GM19455 (cell line): ENCODE measurements around the gene AGO4.
A peak's percentile ranks its signal among the peaks of the same experiment; 100 is the strongest.
"Not testable (repeated sequence)": the region's sequence is repeated elsewhere in the genome, so short reads cannot be mapped to it uniquely, and the experiment has no call there.

Source experiments
- ATAC-seq: cut with Tn5 transposase; IDR thresholded peaks from one replicate; pipeline ENCODE4 v1.9.1; 2021; ENCODE audit not compliant: unreplicated experiment

The AGO4 gene

DNA sequence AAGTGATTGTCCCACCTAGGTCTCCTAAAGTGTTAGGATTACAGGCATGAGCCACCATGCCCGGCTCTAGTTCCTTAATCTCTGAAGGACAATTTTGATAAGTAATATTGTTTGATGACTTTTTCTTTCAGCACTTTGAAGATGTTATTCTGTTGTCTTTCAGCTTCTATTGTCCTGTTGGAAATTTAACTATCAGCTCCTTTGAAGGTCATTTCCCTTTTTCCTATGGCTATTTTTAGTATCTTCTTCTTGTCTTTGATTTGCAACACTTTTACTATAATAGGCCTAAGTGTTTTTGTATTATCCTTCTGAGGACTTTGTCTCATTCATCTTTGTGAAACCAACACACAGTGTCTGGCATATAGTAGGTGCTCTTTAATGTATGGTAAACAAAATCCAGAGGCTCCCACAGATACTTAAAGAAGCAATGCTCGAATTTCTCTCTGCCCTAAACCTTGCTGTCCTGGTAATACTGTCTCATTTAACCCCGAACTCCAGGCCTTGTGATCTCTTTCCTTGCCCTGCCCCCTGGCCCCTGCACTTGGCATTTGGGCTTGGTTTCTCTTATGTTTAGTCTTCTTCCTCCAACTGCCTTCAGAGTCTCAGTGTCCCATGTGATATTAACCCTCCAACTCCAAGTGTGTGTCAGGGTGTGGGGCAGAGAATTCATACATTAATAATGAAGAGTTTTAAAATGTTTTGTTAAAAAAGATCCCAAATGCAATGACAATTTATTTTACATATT is 56.2 kb downstream of the AGO4 start:
- no peak for ATAC-seq

DNA sequence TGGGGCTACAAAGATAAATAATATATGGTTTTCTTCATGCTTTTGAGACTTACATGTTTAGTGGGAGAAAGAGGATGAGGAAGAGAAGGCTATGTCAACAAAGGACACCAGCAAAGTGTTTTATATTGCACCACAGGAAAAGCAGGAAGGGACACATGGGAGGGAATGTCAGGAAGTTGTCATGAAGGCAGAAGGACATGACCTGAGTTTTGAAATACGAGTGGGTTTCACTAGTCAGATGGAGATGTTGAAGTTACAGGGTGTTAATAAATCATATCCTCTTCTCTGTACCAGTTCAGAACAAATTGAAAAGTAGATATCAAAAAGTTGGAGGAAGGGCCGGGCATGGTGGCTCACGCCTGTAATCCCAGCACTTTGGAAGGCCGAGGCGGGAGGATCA is 57.0 kb downstream of the AGO4 start:
- no peak for ATAC-seq

DNA sequence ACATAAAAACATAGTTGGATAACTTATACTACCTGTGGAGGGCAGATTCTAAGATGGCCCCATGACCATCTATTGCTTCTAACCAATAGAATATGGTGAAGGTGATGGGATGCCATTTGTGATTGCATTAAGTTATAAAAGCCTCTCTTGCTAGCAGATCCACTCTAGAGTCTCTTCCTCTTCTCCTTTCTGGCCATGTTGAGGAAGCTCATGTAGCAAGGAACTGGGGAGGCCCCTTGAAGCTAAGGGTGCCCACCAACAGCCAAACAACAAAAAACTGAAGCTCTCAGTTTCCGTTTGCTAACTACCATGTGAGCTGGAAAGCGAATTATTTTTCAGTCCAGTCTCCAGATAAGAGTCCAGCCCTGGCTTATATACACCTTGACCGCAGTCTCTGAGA is 59.2 kb downstream of the AGO4 start:
- no peak for ATAC-seq

DNA sequence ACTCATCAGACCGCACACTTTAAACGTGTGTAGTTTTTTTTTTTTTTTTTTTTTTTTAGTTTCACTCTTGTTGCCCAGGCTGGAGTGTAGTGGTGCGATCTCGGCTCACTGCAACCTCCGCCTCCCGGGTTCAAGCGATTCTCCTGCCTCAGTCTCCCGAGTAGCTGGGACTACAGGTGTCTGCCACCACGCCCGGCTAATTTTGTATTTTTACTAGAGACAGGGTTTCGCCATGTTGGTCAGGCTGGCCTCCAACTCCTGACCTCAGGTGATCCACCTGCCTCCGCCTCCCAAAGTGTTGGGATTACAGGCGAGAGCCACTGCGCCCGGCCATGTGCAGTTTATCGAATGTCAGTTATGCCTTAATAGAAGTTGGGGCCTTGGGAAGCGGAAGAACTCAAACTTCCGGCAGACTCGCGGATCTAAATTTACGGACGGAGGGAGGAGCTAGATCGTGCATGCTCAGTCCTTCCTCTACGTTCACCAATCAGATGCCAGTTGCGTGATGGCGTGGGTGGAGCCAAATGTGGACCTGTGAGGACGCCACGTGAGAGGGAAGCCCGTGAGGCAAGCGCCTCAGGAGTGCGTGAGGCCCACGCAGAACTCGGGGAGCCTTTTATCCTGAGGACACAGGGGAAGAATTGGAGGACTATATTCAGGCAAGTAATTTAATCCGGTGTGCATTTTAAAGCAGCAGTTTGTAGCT is 61.6 kb downstream of the AGO4 start:
- ATAC-seq: not testable (repeated sequence)

DNA sequence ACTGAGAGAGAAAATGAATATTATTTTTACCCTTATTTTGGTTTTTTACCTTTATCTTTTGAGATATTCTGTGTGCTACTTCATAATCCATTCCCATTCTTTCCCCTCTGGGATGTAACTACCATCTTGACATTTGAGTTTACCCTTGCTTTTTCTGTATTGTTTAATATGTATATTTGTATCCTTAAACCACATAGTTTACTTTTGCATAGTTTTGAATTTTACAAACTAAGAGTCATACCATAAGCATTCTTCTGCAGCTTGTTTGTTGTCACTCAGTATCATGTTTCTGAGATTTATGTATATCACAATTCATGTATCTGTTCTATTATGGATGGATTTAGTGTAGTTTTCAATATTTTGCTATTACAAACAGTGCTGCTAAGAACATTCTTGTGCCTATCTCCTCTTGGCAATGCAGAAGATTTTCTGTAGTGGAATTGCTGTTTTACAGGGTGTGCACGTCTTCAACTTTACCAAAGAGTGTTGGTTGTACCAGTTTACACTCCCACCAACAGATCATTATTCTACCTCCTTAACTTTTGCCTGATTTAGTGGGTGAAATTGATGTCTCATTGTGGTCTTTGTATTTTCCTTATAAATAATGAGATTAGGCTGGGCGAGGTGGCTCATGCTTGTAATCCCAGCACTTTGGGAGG is 63.0 kb downstream of the AGO4 start:
- ATAC-seq: no peak

DNA sequence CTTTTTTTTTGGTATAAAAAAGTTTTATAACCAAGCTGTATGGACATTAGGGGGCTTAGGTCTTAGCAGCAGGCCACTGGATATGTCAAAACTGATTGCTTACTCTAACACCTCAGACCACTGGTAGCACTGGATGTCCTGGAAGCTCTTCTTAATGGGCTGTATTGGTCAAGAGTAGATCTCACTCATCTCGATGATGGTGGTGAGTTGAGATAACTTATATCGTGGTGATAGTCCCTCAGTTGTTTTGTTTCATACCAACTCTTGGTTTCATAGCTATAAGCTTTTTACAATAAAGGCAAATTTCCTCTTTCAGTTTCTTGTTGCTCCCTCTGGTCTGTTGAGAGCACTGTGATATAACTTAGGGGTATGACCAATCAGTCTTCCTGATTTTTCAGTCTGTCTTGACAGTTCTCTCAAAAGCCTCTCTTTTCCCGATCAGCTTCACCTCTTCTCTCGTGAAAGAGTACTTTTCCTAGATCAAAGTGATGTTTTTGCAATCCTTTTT is 65.5 kb downstream of the AGO4 start:
- ATAC-seq: no peak

DNA sequence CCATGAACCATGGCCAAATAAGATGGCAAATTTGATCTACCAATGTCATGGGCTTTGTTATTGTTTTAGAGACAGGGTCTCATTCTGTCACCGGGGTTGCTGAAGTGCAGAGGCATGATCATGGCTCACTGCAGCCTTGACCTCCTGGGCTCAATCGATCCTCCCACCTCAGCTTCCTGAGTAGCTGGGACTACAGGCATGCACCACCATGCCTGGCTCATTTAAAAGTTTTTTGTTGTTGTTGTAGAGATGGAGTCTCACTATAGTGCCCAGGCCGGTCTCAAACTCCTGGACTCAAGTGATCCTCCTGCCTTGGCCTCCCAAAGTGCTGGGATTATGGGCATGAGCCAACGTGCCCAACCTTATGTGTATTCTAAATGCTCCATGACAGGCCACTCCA is 66.3 kb downstream of the AGO4 start:
- not testable (repeated sequence) for ATAC-seq

DNA sequence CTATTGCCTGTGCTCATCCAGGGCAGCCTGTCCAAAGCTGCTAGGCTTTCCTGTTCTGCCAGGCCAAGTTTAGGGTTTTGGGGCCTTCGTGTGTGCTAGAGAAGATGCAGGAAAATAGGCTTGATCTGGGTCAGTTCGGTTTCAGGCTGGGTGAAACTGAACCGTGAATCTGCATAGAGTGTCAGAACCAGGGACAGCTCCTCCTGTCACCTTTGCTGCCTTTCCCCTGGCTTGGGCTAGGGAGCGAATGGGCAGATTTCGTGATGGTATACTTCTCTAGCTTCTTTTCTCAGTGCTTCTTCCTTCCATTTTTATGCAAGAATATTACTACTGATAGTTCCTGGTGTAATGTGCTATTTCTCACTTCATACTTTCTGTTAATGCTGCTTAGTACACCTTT is 69.2 kb downstream of the AGO4 start:
- no peak for ATAC-seq

DNA sequence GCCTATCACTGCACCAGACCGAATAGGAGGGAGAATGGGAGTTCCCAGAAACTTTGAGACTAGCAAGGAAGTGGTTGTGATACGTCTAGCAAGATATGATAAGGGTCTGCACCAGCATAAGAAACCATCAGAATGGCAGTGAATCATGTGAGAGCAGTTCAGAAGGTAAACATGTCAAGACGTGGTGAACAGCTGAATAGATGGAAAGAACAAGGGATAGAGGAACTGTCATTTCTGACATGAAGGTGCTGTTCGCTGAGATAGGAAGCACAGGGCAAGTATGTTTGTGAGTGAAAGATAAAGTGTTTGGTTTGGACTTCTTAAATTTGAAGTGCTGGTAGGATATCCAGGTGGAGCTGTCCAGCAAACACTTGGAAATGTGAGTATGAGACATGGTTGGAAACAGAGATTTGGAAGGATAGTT is 74.0 kb downstream of the AGO4 start:
- no peak for ATAC-seq

DNA sequence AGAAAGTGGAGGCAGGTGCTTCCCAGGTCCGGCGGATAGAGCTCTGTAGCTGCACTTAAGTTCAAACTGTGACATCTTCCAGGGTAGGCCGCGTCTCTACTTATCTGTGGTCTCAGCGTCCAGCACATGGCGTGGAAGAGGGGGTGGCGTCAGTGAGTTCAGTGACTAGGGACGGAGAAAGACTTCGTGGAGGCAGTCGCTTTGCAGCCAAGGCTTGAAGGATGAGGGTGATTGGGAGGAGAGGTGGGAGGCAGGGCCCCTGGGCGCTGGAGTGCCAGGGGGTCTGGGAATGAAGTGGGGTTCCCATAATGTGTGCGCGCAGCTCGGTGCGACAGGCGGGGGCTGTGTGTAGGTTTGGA is 74.7 kb downstream of the AGO4 start:
- no peak for ATAC-seq

DNA sequence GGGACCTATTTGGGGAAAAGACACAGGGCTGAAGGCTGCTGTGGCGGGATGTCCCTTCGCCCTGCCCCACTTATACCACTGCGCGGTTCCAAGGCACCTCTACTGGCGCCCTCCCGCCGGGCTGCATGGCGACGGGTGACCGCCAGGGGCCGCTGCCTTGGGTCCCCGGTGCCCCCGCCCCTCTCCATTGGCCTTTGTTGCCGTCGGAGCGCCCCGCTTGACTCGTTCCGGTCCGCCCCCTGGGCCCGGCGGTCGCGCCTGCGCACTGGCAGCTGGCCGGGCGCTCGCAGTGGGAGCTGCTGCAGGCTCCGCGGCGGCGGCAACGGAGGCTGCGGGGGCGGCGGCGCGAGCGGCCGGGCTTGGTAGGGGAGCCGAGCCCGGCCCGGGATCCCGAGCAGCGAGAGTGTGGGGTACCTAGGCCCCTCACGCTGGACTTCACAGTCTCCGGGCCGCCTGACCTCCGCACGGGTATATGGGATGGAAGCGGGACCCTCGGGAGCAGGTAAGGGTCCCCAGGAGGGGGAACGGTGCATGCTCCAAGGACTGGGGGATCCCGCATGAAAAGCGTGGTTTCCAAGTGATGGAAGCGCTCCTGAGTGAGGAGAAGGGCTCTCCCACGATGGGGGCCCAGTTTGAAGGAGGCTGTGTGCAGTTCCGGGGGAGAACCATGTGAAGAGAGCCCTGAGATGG is 75.3 kb downstream of the AGO4 start, which contains the start of gene AGO1:
TSS of gene AGO1 (plus strand) at position 265 of the 690 bp plus-strand sequence. CDS start at position 478, 213 bp downstream.
- peak; percentile 76 for ATAC-seq

DNA sequence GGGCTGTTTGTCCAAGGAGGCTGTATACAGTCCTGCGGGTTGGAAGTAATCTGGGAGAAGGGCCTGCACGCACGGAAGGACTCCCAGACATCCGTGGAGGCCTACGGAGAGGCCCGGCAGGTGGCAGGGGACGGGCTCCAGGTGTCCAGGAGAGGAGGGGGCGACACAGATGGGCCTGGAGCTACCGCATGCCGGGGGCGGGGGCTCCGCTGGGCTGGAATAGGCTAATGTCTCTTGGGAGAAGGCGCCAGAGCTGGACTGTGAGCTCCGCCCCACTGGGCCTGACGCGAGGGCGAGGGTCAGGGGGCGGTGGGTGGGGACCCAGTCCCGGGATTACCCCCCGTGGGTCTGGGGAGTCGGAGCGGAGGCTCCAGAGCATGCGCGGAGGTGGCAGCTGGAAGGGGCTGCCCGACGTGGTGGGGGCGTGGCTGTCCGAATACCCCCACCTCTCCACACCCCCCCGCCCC is 75.9 kb downstream of the AGO4 start:
- peak; percentile 16 for ATAC-seq

DNA sequence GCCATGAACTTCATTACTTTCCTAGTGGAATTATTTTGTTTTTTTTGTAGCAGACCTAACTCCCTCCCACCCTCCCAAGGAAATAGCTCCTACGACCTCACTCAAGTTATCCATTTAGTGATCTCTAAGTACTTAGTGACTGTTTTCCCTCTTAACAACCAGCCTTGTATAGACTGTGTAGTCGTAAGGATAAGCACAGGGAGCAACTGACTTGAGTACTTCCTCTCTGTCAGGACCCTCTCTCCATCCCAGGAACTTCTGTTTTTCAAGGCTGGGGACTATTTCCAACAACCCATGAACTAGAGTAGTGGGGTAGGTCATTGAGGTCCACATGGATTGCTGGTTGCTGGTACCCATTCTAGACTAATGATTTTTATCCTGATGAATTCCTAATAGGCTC is 77.1 kb downstream of the AGO4 start:
- no peak for ATAC-seq

DNA sequence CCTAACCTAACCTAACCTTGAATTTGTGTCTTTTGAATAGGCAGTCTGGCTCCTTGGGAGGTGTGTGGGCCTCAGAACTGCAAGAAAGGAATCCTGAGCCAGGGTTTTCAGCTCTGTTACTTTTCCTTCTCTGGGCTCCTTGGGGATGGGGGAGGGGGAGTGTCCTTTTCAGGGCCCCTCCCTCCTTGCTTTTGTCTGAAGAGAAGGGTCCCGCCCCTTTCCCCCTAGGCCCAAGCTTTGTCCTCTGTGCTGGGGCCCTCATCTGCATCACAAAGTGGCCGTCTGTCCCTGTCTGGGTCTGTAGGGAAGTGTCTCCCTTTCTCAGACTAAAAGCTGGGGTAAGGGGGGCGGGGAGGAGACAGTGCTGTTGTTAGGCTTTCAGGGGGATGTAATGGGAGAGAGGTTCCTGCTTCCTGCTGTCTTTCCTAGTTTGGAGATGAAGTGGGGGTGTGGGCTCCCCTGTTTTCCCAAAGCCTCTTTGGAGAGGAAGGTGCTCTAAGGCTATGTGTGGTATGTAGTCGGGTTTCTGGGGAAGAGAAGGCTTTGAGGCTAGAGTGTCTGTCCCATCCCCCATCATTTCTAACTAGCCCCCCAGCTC is 78.2 kb downstream of the AGO4 start:
- no peak for ATAC-seq

DNA sequence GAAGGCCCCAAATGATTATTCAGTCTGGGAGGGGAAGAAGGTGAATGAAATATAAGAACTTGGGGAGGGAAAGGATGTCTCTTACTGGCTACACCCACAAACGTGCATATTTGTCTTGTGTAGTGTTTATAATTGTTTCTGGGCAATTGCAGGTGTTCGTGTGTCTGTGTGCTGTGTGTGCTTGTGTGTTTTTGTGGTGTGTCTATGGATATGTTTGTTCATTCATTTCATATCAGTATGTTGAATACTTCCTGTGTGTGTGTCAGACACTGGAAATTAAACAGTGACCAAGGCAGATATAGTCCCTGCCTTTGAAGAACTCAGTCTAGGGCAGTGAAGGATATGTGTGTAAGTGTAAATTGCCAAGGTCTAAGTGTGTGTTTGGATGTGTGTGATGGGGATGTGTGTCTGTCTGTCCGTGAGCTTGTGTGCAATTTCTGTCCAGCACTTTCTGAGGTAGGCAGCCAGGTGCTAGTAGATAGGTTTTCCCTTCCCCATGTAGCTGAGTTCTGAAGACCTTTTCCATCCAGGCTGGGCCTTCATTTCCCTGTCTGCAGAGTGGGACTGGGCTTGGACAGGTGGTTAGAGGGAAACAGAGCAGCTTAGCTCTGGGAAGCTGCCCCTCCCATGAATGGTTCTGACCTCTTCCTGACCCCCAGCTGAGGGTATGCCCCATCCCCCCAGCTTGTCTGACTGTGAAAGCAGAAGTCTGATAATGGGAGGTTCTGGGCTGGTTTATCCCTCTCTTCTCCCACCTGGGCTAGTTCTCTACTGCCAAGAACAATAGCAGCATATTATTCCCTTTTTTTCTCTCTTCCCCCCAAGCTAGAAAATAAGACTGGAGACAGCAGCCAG is 79.0 kb downstream of the AGO4 start:
- ATAC-seq: no peak

DNA sequence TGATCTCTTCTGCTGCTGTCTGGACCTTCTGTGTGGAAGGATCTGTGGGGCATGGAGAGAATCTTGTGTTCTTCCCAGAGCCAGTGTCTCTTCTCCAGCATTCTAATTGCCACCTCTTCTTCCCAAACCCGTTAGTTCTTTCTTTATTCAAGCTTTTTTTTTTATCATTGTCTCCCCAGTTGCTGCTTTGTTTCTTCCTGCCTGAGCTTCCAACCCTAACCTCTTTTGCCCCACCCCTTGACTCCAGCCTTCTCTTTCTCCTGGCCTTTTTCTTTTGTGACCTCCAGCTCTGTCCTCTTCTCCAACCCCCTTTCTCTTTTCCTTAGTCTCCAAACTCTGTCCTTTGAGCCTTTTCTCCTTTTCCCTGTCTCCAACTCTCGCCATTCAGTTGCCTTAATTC is 79.7 kb downstream of the AGO4 start:
- ATAC-seq: no peak

DNA sequence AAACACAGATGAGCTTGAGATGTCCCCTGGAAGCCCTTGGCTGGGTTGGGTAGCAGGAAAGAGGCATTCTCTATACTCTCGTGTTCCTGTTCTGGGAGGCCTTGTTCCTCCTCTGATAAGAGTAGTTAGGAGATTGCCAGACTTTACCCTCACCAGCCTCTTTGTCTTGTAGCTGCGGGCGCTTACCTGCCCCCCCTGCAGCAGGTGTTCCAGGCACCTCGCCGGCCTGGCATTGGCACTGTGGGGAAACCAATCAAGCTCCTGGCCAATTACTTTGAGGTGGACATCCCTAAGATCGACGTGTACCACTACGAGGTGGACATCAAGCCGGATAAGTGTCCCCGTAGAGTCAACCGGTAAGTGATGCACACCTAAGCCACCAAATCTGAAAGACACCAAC is 80.4 kb downstream of the AGO4 start:
- no peak for ATAC-seq

DNA sequence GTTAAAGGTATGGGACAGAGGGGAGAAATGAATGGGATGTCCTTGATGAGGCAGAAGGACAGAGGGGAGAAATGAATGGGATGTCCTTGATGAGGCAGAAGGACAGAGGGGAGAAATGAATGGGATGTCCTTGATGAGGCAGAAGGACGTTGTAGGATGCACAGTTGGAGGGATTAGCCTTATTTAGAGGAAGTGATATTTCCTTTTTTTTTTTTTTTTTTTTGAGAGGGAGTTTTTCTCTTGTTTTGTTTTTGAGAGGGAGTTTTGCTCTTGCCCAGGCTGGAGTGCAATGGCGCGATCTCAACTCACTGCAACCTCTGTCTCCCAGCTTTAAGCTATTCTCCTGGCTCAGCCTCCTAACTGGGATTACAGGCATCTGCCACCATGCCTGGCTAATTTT is 81.2 kb downstream of the AGO4 start:
- not testable (repeated sequence) for ATAC-seq

DNA sequence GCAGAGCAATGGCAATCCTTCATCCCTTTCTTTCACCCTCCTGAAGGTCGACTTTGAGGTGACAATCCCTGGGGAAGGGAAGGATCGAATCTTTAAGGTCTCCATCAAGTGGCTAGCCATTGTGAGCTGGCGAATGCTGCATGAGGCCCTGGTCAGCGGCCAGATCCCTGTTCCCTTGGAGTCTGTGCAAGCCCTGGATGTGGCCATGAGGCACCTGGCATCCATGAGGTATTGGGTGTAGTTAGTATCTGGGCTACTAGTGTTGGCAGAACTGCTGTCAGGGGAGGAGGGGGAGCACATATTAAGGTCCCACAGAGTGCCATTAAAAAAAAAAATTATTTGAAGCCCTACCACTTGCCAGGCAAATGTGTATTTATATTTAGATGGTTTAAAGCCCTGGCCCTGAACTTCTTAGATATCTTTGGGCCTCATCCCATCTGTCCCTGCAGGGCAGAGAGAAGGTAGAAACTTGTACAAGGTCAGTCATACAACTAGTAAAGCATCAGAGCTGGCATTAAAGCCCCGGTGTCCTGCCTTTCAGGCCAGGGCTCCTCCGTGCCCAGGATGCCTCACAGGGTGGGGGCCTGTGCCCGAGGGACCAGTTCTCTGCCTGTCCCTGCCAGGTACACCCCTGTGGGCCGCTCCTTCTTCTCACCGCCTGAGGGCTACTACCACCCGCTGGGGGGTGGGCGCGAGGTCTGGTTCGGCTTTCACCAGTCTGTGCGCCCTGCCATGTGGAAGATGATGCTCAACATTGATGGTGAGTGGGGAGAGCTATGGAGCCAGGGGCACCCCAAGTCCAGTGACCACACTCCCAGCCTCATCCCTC is 85.4 kb downstream of the AGO4 start:
- no peak for ATAC-seq
